GM15510 (cell line): Measurements from ENCODE around the gene TMEM119.
A peak's percentile ranks its signal among the peaks of the same experiment; 100 is the strongest.

Experiments used
- POLR2A ChIP-seq: IDR thresholded peaks from 3 replicates; pipeline ENCODE4 v1.6.1; 2011; ENCODE audit warnings: borderline replicate concordance; ENCODE audit not compliant: insufficient read length; ENCODE audit errors: extremely low read depth

Gene TMEM119

DNA sequence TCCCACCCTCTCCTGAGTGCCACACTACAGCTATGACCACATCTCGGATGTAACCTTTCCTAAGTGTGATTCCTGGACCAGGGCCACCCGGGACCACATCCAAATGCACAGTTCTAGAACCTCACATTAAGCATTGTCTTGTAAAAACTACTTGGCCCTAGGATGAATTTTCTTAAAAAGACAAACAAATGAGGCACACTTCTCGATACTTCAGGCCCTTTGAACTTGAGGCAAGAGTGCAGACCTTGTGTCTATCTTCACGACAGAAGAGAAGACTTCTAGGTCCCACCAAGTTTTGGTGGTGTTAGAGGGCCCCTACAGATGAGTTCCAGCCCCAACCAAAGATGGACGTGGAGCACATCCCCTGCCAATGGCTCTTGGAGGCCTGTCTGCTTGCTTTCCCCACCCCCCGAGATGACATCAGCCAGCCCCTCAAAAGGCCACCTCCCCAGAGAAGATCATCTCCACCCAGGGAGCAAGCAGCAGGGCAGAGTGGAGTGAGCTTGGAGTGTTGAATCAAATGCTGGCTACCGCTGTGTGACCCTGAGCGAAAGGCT lies 26.2 kb downstream of the TMEM119 start:
- TF ChIP-seq POLR2A: no peak

DNA sequence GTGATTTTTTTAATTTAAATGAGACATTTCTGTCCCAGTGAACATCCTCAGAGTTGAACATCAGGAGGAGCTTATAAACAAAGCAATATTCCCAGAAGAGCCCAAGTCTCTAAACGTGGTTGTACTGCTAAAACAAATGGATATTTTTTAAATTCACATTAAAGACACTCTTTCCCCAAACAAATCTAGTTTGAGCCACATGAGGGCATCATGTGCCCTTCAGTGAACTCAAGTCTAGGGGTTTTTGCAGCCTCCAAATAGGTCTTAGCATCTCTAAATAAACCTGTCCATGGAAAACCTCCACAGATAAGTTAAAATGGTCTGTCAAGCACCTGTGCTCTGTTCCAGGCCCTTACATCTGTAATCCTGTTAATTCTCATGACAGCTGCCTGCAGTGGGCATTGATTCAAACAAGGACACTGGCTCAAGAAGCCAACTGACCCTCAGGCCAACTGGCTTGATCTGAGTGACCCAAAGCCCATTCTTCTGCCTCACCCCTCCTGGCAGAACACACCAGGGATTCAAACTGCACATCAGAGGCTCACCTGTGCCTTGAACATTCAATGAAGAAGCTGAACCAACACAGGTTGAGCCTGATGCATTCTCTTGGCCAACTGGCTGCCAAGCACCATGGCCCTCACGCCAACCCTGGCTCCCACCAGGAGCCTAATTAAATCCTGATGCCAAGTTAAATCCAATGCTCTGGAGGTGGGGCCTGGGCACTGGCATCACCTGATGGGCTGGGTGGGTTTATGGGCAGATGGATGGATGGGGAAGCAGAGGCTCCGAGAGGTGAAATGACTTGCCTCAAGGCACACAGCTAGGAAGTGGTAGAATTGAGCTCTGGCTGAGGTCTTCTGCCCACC lies 26.9 kb downstream of the TMEM119 start:
- no peak for TF ChIP-seq POLR2A

DNA sequence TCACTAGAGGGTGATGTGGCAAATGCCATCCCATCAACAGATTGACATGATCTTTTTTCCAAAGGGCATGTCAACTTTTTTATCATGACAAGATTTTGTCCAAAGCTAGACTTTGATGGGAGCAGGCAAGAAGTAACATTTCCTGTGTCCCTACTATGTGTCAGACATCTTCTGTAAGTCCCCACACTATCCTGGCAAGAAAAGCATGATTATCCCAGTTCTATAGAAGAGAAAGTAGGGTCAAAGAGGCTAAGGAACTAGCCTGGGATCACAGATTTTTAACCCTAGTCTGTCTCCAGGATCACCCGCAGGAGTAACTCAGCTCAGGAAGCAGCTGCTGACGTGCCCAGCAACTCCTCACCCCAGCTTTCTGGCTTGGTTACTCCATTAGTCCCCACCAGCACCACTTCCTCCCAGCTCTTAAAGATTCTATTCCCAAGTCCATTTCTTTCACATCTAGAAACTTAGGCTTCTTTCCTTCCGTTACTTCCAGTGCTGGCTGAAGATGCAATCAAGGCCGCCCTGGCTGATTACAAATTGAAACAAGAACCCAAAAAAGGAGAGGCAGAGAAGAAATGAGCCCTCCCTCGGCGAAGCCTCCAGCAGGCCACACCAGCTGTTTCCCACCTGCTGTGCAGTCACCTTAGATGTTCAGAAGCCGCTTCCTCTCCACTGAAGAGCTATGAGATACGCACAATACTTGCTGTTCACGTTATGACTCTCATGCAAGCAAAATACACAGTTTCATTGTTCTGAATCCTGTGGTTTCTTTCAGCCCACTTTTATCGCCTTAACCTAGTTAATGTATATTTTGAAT lies 29.3 kb downstream of the TMEM119 start:
- no peak for TF ChIP-seq POLR2A

DNA sequence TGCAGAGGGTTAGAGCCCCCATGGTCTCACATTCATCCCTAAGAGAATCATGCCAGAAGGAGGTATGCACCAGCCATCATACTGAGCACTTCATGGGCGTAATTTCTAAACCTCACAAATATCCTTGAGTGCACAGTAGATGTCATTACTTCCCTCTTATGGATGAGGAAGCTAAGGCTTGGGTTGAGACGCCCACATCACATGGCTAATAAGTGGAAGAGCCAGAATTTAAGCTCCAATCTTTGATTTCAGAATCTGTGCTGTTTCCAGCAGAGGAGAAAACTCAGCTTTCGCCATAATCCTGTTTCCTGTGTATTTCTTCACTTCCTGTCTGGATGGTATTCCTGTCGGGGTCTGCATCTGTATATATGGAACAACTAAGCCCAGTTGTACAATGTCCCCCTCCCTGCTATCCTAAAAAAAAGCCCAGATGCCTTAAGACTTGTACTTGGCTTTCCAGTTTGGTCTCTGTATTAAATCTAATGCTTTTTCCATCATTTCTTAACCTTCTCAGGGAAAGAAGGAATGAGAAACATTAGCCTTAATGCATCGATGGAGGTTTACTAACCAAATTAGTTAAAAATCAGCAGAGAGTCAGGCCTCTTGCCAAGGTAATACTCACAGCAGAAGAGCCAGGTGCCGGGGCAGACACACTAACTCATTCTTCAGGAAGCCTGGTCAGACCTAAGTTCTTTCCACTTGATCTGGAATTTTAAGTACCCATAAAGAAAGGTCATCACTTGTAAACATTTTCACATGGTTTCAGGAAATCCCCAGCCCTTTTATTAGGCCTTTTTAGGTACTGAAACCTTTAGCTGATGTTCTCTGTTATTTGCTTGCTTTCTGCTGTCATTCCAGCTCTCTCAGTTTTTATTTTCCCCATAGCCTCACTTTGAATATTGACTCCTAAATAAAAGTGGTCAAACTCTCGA lies 30.2 kb downstream of the TMEM119 start:
- no peak for TF ChIP-seq POLR2A

DNA sequence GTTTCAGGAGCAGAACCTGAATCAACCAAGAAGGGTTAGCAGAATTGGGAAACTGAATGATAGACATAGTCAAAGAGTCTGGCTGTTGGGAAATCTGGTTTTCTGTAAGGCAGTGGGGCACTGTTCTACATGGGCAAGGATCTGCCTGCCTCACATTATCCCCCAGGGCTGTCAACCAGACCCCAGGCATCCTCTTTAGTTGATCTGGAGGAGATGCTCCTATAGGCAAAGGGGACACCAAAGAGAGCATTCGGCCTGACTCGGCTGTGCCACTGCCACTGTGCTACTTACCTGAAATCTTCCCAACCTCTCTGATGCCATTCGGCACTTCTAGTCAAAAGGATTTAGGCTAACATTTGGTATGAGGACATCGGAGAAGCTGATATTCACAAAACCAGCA lies 31.4 kb downstream of the TMEM119 start:
- TF ChIP-seq POLR2A: no peak

DNA sequence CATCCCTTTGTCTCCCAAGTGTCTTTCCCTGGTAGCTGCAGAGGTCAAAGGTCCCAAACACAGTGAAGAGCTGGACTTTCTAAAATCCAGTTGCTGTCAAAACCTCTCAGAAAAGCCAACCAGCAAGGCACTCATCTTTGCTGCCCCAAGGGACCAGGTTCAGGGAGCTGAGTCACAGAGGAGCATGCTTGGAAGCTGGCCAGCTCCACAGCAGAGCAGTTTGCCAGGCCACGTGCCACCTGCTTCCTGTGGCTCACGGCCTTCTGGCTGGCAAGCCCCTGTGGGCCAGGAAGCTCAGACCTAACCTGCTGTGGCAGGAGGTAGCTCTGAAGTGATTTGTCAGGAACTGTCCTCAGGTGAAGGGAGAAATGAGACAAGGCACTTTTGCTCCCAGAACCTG lies 31.9 kb downstream of the TMEM119 start:
- TF ChIP-seq POLR2A: no peak

DNA sequence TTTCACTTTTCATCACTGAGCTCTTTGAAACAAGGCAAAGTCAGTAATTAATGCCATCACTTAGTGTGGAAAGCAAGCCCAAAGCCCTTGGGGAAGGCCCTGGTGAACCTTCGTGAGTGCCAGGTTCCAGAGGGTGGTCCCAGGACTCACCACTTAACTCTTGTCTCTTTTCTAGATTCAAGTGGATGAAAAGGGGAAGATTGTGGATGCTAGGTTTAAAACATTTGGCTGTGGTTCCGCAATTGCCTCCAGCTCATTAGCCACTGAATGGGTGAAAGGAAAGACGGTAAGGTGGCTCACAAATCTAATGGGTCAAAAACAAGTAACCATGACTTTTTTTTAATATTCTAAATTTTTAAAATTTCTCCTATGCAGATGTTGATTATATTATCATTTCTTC lies 32.7 kb downstream of the TMEM119 start:
- TF ChIP-seq POLR2A: no peak

DNA sequence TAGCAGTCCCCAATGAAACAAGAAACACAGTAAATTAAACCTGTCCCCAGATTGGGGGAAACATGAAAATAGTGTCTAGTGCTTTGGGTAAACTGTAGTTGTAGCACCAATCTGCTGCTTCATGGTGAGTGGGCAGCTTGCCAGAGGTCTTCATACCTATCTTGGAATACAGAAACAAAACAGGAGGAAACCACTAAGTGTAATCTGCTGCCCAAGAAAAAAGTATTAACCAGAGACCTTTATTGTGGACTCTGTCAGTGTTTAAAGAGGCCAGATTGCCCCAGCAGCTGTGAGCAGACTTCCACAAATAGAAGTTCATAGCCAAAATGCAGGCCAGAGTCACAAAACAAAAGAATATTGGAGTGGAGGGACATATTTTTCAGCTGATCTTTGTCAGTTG lies 33.2 kb downstream of the TMEM119 start:
- TF ChIP-seq POLR2A: no peak

DNA sequence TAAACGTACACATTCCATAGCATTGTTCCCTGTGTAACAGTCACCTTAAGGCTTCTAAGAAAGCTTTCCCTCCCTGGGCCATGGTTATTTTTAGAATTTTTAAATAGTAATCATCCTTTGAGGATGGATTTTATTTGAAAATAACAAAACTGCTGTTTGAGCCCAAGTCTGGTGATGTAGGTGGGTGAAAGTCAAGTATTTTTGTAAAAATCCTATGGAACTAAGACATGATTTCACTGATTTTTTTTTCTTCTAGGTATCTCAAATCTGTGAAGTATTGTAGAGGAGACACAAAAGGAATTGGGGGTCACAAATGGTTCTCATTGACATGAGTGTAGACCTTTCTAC lies 34.1 kb downstream of the TMEM119 start:
- TF ChIP-seq POLR2A: no peak

DNA sequence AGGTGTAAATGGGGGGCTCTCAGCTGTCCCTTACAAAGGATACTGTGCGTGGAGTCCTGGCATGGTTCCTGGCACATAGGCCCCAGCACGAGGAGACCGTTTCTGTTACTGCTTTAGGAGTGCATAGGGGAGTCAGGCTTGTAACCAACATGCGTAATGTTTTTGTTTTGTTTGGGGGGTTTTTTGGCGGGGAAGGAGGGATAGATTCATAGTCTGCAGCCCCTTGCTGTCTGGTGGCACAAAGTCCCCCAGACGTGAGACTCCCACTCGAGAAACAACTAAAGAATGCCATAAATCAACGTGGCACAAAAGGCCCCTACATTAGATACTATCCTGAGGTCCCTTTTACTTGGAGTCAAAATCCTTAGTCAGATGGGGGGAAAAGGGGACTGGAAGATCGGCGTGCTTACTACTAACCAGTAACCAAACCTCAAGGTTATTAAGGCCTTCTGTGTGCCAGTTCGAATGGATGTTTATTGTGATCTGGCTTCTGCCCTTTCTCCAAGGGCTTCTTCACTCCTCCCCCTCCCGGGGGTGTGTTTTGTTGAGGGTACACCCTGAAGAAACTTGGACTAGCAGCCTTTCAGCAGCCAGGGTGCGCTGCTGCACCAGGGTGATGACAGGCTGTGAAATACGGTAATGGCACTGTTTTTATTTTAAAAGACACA lies 34.6 kb downstream of the TMEM119 start:
- TF ChIP-seq POLR2A: no peak

DNA sequence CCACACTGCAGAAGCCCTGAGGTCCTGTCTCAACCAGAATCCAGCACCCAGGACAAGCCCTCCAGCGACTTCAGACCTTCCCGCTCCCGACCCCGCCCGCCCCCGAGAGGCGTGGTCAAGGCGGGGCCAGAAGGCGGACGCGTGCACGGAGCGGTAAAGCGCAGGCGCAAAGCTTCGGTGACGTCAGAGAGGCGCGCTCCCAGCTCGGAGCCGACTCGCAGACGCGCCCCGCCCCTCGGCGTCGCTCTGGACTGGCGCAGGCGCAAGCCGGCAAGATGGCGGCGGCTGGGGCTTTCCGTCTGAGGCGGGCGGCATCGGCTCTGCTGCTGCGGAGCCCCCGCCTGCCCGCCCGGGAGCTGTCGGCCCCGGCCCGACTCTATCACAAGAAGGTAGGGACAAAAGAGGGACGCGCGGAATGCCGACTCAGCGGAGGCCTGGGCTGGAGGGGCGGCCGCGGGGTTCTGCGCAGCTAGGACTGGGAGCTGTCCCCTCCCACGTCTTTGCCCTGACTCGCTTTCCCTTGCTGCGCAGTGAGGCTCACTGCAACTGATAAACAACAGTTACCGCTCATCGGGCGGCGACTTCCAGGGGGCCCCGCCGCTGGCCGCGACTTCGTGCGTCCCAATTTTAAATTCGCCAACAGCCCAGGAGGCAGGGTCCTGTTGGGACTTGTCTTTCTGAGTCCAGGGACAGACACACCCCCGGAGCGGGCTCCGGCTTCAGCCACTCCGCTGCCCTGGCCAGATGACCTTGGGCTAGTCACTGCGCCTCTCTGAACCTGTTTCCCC lies 35.3 kb downstream of the TMEM119 start, which contains the start of gene ISCU:
Gene ISCU (plus strand): TSS at position 249 of the 788 bp plus-strand sequence. CDS start 27 bp downstream, at position 276.
- TF ChIP-seq POLR2A: peak; percentile 97

DNA sequence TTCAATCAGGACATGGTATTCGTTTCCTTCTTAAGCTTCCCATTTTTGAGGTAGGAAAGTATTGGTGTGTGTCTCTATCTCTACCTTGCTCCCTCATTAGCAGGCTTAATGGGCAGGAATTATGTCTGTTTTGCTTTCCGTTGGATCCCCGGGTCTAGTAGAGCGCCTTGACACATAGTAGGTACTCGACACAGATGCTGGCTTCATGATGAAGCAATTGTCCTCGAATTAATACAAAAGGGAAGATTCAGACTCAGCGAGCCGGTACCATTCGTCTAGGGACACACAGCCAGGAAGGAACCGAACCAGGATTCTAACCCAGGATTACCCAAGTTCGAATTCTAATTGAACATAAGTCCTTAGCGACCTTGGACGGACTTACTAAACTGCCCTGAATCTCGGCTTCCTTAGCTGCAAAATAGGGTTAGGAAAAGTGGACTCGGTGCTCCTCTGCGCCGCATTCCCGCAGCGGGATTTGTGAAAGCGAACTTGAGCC lies 36.0 kb downstream of the TMEM119 start:
- no peak for TF ChIP-seq POLR2A

DNA sequence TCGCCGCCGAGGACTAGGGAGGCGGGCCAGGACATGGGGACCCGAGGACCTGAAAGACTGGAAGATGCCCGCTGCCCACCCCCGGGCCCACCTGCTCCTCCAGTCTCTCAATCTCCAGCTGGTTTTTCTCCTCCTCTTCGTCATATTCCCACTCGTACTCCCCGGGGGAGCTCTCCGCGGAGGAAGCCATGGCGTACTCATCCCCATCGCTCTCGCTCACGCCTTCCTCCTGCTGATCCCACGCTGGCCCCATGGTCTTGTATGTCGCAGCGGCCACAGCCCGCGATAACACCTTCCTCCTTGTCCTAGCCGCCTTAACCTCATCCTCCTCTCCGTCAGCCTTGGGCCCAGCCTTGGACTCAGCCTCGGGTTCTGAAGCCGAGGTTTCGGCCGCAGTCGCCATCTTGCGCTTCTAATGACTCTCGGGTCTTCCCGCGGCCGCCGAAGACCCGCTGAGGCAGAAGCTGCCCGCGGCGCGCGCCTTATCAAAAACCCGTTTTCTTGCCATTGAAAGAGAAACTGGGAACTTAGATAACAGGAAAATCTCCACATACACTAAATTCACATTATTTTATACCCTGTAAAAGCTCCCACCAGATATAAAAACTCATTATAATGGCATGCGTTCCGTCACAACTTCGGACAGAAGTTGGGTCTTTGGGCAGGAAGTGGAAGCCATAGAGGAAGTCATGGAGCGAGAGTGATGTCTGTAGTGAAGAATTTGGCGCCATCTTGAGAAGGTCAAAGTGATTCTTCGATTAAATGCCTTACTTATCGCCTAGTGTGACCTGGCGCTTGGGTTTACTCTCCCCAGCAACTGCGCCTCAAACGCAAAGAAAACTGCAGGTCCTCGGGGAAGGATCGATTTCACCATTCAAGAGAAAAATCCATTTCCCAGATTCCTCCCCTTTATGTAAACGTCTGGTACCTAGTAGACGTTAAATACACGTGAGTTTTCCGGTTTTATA lies 36.8 kb downstream of the TMEM119 start, which contains the start of gene SART3:
Gene SART3 (minus strand): TSS at position 422 of the 968 bp plus-strand sequence. CDS start 19 bp downstream, at position 403.
- TF ChIP-seq POLR2A: peak; percentile 58
